ENCODE results near the gene TRIM33.
"Not testable (repeated sequence)": the region's sequence is repeated elsewhere in the genome, so short reads cannot be mapped to it uniquely, and the experiment has no call there.

GRCh38 chr1:114387585-114387984 lies 123.4 kb downstream of the TRIM33 start:
- not testable (repeated sequence) for TF ChIP-seq CTCF, EP300, POLR2A (IDR thresholded peaks at IDR 0.05)

All from tibial nerve (tissue), 4 donors.